Lower leg skin (tissue), 3 donors: Measurements from ENCODE around the gene LILRA5.

ENCODE experiments used
- CTCF ChIP-seq, 3 donors: fragments of 450-650 bp; IDR thresholded peaks; one replicate each; pipeline ENCODE4 v1.5.1; 2016; ENCODE audit warnings: antibody characterized with exemption in 3 of 3, mild to moderate bottlenecking in 3 of 3, moderate library complexity in 2 of 3
- POLR2A ChIP-seq, 2 donors: fragments of 450-650 bp; IDR thresholded peaks; one replicate each; pipeline ENCODE4 v1.6.1; 2016 to 2017; ENCODE audit warnings: antibody characterized with exemption in 2 of 2, mild to moderate bottlenecking in 1 of 2, moderate library complexity in 1 of 2

GRCh38 chr19:54316746-54317107 lies 3.8 kb upstream of the LILRA5 start:
- TF ChIP-seq CTCF (IDR thresholded peaks at IDR 0.05) = no peak
- TF ChIP-seq POLR2A (IDR thresholded peaks at IDR 0.05) = no peak
